Stimulated activated CD8-positive, alpha-beta memory T cell treated with anti-CD3 and anti-CD28 coated beads, Interleukin-12 subunit alpha, Interleukin-12 subunit beta, amount 100 ng/mL, for 4 hours (primary cell): Measurements from ENCODE around the gene BAHCC1.

Experiments
- DNase-seq: peaks from one replicate; pipeline ENCODE4 v3.0.0-alpha.2; 2020; ENCODE audit warnings: low read depth

The BAHCC1 gene

GRCh38 chr17:81386646-81387099, 8.6 kb upstream of the BAHCC1 start:
- no peak for DNase-seq

- peak; percentile 19 for DNase-seq
Observed at GRCh38 chr17:81387100-81388090, 7.9 kb upstream of the BAHCC1 start.

- no peak for DNase-seq
Observed at GRCh38 chr17:81388091-81388611, 7.1 kb upstream of the BAHCC1 start.

- DNase-seq = no peak
Observed at GRCh38 chr17:81388612-81389367, 6.5 kb upstream of the BAHCC1 start.

DNA sequence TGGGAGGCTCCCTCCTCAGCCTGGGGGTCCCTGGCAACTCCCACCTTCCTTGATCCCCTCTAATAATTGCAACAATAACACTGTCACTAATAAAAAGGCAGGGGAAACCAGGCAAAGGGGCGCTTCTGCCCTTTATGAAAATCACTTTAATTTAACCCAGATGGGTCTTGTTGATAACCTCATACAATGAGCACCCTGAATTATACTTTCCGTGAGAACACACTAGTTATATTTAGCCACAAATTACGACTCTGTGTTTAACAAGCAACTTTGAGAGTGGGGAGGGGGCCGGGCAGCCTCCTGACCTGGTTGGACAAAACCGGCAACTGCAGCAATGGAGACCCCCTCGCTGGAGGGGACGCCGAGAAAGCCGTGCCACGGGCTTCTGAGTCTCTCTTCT, 5.7 kb upstream of the BAHCC1 start:
- no peak for DNase-seq

GRCh38 chr17:81390029-81390872, 5.0 kb upstream of the BAHCC1 start:
- no peak for DNase-seq

GRCh38 chr17:81390873-81391255, 4.4 kb upstream of the BAHCC1 start:
- no peak for DNase-seq

- no peak for DNase-seq
Observed at GRCh38 chr17:81391293-81391935, 3.8 kb upstream of the BAHCC1 start.

DNA sequence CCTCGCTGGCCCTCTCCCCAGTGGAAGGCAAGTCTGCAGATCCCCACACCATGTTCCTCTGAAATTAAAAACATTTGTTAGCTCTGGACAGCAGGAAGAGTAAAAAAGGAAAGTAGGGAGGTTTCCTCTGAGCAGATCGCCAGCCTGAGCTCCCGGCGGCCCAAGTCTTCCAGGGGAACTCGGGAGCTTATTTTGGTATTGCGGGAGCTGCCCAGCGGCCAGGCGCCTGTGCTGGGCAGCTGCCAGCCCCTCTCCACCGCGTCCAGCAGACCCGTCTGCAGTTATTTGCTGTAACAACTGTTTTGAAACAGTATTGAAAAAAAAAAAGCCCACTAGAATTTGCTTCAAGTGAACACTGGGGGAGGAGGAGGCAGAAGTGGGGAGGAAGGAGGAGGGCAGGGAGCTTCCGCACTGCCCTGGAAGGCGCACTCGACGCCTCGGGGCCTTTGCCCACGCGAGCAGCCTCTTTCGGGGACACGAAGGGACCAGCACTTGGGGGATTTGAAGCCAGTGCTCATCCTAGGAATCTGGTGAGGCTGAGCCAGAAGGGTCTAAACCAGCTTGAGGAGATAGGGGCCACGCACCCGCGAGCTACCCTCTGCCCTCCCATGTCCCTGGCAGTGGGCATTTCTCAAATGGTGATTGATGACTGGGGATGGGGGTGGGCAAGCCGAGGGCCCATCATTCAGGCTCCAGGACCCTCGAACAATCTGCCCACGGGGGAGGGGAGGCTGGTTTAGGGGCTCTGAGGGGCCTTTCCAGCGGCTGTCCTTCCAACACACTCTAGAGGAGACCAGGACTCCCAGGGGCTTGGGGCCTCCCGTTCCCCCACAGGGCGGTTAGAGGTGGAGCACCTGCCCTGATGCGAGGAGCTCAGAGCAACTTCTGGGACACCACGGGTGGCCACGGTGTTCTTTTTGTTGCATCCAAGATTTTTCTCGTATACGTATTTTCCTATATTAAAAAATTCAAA, 3.0 kb upstream of the BAHCC1 start:
- no peak for DNase-seq

GRCh38 chr17:81392909-81393654, 2.2 kb upstream of the BAHCC1 start:
- no peak for DNase-seq

GRCh38 chr17:81393684-81394376, 1.4 kb upstream of the BAHCC1 start:
- DNase-seq = peak; percentile 48

GRCh38 chr17:81394377-81394920, 808 bp upstream of the BAHCC1 start:
- no peak for DNase-seq

DNA sequence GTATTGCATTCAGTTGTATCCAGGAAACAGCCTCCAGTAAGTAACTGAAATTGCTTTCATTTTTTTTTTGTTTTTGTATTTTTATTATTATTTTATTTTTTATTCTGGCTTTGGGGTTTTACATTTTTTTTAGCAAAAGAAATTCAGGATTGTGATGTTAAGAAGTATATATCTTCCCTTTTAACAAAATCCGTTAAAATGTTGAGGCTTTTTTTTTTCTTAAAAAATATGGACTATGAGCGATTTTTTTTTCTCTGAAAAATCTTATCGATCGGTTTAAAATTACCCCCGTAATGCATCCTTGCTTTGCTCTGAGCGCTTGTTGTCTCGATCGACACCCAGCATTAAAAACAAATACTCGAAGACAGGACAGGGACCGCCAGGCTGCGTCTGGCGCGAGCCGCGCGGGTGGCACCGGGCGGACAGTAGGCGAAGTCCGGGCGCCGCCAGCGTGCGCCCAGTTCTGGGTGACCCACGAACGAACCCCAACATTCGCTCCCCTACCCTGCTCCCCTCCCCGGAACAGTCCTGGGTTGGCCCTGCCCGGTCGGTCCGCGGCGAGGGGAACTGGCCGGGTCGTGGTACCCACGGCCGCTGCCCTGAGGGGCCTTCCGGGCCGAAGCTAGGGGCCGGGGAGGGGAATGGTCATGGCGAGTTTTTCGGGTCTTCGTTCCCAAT, 482 bp downstream of the BAHCC1 start:
- DNase-seq = no peak

- no peak for DNase-seq
Observed at GRCh38 chr17:81396278-81396721, 1.0 kb downstream of the BAHCC1 start.

GRCh38 chr17:81396722-81397313, 1.6 kb downstream of the BAHCC1 start:
- no peak for DNase-seq

DNA sequence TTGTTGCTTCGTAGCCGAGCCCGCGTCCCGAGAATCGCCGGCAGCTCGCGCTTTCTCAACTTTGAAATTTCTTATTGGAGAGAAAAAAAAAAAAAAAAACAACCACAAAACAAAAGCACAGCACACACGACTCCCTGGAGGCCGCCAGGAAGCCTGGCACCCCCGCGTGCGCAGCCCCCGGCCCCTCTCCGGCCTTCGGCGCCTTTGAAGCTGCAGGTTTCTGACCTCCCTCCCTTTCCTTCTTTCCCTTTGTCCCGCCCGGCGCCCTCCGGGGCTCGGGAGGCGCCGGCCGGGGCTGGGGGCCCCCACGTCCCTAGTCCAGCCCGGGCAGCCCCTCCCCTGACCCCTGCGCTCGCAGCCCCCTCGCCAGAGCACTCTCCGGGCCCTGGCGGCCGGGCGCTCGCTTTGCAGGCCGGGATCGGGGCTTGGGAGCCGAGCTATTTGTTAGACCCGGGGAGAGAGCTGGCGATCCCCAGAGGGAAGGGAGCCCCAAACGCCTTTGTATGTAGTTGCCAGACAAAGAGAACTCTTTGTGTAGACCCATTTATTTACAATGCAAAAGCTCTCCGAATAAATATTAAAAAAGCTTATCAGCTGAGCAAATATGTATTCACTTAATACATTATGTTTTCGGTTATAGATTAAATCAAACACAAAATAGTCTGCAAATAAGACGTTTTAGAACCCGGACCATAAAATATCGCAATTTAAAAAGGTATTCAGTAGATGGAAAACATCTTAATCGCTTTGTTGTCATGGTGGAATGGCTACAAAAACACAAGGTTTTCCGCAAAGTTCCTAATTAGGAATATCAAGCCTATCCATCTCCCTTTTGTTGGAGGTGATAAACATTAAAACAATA, 2.3 kb downstream of the BAHCC1 start:
- DNase-seq = no peak
